TTC549 (cell line): ENCODE data around the gene FUT7.

Source experiments
- FAIRE-seq: peaks from 2 replicates; lab custom pipeline; 2012; peaks lifted over from hg19 to GRCh38; lab: Jason Lieb, UNC

Gene FUT7

GRCh38 chr9:137031904-137032640 lies at the start of gene FUT7:
Gene FUT7, minus strand, starts transcription at chr9:137032088. Its CDS starts 97 bp downstream, at chr9:137031991.
- no peak for FAIRE-seq

- no peak for FAIRE-seq
Measured at GRCh38 chr9:137080260-137081122, 48.6 kb upstream of the FUT7 start.

DNA sequence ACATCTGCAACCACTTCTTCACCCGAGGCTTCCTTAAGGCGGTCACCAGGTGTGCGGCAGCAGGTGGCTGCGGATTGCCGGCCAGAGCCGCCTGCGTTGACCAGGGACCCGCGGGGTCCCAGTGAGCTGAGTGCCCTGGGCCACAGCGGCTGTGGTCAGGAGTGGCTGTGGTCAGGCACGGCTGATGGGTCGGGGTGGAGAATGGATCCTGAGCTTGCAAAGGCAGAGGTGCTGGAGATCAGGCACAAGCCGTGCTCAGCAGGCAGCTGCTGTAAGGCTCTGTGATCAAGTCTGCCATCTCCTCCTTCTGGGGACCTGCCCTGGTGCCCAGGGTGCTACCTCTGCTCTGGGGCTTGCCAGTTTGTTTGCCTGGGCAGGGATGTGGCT lies 47.5 kb upstream of the FUT7 start:
- no peak for FAIRE-seq

- no peak for FAIRE-seq
Measured at GRCh38 chr9:137078701-137079400, 47.0 kb upstream of the FUT7 start.

- no peak for FAIRE-seq
Measured at GRCh38 chr9:137077758-137078693, 46.1 kb upstream of the FUT7 start.

DNA sequence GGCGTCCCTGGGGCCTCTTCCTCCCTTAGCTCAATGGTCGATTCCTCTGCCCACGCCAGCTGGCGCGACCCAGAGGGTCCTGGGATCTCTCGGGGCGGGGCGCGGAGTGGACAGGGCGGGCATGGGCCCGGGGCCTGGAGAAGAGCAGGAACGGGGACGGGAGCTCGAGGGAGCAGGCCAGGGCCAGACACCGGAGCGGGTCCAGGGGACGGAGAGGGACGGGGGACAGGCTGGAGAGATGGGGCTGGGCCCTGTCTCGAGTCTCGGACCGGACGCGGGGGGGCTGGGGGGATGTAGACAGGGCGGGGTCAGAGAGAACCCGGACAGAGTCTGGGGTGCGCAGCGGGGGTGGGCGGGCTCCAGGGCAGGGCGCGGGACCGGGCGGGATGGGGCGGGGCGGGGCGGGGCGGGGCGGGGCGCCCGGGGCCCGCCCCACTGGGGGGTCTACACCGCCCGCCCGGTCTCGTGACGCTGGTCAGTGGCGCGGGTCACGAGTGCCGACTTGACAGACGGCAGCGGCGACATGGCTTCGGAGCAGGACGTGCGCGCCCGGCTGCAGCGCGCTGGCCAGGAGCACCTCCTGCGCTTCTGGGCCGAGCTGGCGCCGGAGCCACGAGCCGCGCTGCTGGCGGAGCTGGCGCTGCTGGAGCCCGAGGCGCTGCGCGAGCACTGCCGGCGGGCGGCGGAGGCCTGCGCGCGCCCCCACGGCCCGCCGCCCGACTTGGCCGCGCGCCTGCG lies 45.3 kb upstream of the FUT7 start, which contains the start of gene UAP1L1:
TSS of gene UAP1L1 (plus strand) at position 508 of the 738 bp plus-strand sequence. CDS start at position 524, 16 bp downstream.
- FAIRE-seq: no peak

- FAIRE-seq: no peak
Measured at GRCh38 chr9:137076636-137077009, 44.7 kb upstream of the FUT7 start.

- FAIRE-seq: no peak
Measured at GRCh38 chr9:137075275-137075775, 43.4 kb upstream of the FUT7 start.

- no peak for FAIRE-seq
Measured at GRCh38 chr9:137074657-137075274, 42.9 kb upstream of the FUT7 start.

DNA sequence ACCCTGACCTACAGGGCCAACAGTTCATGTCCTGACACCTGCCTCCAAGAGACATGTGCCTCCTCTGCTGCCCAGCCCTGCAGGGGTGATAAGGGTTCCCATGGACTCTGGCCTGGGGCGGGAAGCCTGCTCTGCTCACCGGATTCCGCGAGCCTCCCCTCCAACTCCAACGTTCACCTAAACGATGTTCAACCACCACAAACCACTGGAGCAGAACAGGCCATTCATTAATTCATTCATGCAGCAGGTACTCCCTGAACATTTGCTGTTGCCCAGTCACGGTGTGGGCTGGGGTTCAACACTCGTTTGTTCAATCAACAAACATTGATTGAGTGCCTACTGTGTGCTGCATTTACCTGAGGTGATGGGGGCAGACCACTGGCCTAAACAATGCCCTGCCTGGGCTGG lies 42.1 kb upstream of the FUT7 start:
- FAIRE-seq: no peak

GRCh38 chr9:137071282-137071681 lies 39.4 kb upstream of the FUT7 start:
- no peak for FAIRE-seq

DNA sequence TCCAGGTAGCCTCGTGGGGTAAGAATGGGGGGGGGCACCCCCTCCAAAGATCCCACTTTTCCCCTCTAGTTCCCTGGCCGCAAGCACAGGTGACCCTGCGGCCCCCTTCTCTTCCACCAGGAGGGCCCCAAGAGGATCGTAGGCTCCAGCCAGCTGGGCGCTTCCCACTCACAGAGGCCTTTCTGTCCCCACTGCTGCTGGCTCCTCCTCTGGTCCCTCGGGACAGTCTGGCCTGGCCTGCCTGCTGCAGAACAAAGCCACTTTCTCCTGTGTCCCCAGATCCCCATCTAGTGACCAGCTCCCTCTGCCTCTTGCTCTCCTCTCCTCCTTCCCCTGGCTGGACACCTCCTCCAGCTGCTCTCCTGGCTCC lies 39.0 kb upstream of the FUT7 start:
- no peak for FAIRE-seq

- peak; percentile 63 for FAIRE-seq
Measured at GRCh38 chr9:137070201-137070905, 38.5 kb upstream of the FUT7 start, which contains the start of gene SAPCD2. Gene SAPCD2, minus strand, starts transcription at chr9:137070557. Its CDS starts 97 bp downstream, at chr9:137070460.

- no peak for FAIRE-seq
Measured at GRCh38 chr9:137069508-137070091, 37.7 kb upstream of the FUT7 start.

GRCh38 chr9:137068539-137069507 lies 36.9 kb upstream of the FUT7 start:
- FAIRE-seq: no peak

- FAIRE-seq: no peak
Measured at GRCh38 chr9:137067860-137068538, 36.1 kb upstream of the FUT7 start.
